ENCODE data around the gene MSRB1.

MSRB1 gene

DNA sequence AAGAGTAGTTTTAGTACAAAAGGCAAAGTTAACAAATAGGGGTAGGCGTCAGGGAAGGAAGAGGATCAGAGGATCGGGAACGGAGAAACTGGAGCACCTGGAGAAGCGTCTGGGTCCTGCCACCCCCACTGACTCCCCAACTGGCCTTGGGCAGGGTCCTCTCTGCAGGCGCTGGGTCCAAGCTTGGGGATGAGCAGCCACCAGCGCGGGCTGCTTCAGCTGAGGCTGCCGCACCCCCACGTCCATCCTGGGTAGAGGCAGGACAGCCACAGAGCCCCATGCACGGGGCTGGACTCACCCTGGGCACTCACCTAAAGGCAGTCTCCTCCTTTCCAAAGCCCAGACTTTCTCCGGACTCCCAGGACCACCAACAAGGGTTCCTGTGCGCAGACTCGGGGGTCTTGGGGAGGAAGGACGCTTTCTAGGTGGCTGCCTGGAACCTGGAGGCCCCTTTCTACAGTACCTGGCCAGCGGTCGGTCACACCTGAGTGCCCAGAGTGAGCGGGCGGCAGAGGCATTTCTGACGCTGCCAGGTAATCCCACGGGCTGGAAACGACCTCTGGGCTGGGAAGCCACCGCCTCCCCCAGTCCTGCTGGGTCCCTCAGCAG is 25.8 kb downstream of the MSRB1 start:
- H3K4me3 ChIP-seq = no peak overlapping the region
- no peak for DNase-seq (ENCODE audit: low spot score)
- H3K27ac ChIP-seq = no peak overlapping the region
- TF ChIP-seq, protein P1, sequence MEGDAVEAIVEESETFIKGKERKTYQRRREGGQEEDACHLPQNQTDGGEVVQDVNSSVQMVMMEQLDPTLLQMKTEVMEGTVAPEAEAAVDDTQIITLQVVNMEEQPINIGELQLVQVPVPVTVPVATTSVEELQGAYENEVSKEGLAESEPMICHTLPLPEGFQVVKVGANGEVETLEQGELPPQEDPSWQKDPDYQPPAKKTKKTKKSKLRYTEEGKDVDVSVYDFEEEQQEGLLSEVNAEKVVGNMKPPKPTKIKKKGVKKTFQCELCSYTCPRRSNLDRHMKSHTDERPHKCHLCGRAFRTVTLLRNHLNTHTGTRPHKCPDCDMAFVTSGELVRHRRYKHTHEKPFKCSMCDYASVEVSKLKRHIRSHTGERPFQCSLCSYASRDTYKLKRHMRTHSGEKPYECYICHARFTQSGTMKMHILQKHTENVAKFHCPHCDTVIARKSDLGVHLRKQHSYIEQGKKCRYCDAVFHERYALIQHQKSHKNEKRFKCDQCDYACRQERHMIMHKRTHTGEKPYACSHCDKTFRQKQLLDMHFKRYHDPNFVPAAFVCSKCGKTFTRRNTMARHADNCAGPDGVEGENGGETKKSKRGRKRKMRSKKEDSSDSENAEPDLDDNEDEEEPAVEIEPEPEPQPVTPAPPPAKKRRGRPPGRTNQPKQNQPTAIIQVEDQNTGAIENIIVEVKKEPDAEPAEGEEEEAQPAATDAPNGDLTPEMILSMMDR (IDR thresholded peaks at IDR 0.05) = no peak

DNA sequence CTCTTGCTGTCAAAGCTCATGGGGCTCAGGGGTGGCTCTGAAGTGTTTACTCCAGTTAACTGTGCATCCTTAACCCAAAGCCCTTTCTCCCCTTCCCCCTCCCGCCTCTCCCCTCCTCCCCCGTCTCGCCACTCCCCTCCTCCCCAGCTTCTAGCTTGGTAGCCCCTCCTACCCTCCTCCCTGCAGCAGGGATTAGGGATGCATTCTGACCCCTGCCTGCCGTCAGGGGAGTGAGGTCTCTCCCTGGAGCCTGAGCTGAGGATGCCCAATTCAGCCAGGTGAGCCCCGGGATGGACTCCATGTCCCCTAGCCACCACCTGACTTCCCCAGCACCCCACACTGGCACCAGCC is 26.4 kb downstream of the MSRB1 start:
- Histone ChIP-seq H3K27ac (no peak overlapping the region), H3K4me3 (no peak overlapping the region)
- TF ChIP-seq, protein P1 (IDR thresholded peaks at IDR 0.05) = no peak
- DNase-seq (ENCODE audit: low spot score) = no peak

DNA sequence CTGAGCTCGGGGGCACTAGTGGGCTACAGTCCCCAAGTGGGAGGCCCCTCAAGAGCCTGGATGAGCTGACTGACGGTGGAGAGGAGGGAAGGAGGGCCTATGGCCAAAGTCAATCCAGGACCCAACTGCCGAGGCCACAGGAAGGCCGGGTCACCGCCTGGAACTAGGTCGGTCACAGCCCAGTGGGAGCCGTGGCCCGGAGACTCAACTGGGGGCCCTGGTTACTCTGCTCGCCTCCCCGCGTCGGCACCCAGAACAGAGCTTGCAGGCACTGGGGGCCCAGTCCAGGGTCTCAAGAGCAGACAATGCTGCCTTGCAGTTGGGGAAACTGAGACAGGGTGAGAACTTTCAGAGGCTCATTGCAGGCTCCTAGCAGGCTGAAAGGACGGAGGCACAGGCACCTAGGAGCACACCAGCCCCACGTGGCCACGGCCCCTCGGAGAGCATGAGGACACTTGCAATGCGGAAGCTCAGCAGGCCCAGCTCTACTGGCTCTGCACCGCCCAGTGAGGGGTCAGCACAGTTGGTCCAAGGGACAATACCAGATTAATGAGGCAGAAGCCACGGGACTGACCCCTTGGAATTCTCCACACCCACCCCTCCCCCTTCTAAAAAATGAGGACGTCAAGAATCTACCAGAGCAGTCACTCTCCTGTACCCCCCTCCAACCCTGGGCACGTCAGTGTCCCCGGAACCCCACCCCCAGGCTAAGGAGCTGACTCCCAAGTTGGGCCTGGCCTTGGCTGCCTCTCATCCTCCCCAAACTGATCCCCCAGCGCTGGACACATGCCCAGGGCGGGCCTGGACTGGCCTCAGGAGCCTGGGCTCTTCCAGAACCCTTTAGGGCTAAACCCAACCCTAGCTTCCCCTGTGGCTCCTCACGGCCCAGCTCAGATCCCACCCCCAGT is 27.0 kb downstream of the MSRB1 start:
- TF ChIP-seq, protein P1 (IDR thresholded peaks at IDR 0.05) = no peak
- H3K4me3 ChIP-seq = no peak overlapping the region
- no peak for DNase-seq (ENCODE audit: low spot score)
- no peak overlapping the region for H3K27ac ChIP-seq

DNA sequence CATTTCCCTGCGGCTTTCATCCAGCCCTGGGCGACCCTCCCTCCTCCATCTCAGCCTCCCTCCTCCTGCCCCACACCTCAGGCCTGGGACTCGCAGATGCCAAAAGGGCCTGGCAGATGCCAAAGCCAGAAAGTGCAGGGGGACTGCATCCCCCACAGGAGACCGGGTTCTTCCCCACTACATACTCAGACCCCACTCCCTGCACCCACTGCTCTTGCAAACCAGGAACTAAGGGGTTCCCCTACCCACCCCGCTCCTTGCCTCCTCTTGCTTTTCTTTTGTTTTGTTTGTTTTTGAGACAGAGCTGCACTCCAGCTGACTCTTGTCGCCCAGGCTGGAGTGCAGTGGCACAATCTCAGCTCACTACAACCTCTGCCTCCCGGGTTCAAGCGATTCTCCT is 28.0 kb downstream of the MSRB1 start:
- DNase-seq (ENCODE audit: low spot score) = no peak
- Histone ChIP-seq H3K27ac (no peak overlapping the region), H3K4me3 (no peak overlapping the region)
- TF ChIP-seq, protein P1 (IDR thresholded peaks at IDR 0.05) = no peak

DNA sequence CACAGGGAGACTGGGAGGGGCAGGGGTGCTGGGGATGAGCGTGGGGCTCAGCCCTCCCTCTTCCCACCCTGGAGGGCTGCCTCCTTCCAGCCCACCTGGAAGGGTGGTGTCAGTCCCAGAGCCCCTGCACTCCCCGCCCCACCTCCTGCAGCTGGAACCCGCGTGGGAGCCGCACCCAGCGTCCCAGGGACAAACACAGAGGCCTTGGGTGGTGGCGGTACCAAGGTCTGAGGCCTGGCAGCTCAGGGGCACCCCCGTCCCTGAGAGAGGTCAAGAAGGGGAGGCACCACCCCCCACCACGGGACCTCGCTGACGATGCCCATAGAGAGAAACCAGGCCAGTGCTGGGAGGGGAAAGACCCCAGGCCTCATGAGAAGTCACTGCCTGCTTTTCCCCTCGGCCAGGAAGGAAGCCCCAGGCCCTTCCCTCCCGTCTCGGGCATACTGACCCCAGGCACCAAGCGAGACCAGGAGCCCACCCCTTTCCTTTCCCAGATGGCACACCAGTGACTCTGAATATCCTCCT is 28.9 kb downstream of the MSRB1 start:
- no peak for DNase-seq (ENCODE audit: low spot score)
- TF ChIP-seq, protein P1 (IDR thresholded peaks at IDR 0.05) = no peak
- Histone ChIP-seq H3K27ac (no peak overlapping the region), H3K4me3 (no peak overlapping the region)

DNA sequence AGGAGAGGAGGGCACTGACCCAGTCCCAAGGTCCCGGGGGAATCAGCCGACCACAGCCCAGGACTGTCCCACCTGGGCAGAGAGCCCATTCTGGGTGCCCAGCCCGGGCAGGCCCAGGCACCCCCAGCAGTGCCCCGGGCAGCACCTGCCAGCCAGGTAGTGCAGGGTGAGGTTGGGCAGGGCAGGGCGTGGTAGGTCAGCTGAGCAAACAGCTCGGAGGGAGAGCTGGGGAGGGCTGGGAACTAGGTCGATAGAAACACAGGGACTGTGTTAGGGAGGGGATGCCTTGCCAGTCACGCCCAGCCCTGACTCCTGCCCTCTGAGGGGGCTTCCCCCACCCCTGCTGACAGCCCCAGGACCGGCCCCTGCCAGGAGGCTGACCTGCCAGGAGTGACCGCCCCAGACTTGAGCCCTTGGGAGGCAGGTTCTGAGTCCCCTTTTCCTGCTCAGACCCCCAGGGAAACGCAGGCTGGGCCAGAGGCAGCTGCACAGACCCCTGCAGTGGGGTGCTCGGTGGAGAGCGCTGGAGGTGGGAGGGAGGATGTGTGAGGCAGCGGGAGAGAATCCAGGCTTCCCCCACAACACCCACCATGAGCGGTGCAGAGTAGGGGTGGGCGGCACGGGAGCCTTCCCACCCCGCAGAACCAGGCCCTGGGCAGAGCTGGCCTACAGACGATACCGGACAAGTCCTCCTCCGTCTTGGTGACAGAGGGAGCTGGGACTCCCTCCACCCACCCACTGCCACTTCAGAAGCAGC is 29.5 kb downstream of the MSRB1 start:
- DNase-seq (ENCODE audit: low spot score) = no peak
- TF ChIP-seq, protein P1 (IDR thresholded peaks at IDR 0.05) = no peak
- Histone ChIP-seq H3K4me3 (no peak overlapping the region), H3K27ac (no peak overlapping the region)
